Aorta (tissue), 5 donors: Measurements from ENCODE around the gene ENTR1. TPM values are rescaled to one million over a fixed set of nuclear protein-coding genes. Genes with fewer than 3 reads are reported as not detected.

ENCODE experiments used
- ATAC-seq: fragments of 200-7000 bp; cut with Tn5 transposase; one replicate; pipeline ENCODE4 v1.9.1; 2022; ENCODE audit warnings: moderate library complexity; ENCODE audit not compliant: low FRiP score
- DNase-seq, 2 donors: peaks; one replicate each; pipeline ENCODE4 v3.0.0-alpha.2; 2020
- H3K27ac ChIP-seq, 2 donors: one replicate each; pipeline ENCODE4 v1.5.1; 2013; ENCODE audit warnings: low read length in 2 of 2, mild to moderate bottlenecking in 2 of 2, moderate library complexity in 2 of 2, control low read depth in 1 of 2, inconsistent platforms in 1 of 2, low read depth in 1 of 2
- H3K27me3 ChIP-seq, 2 donors: one replicate each; pipeline ENCODE4 v1.6.1; 2013; ENCODE audit warnings: control low read depth in 1 of 2, low read length in 1 of 2, mild to moderate bottlenecking in 1 of 2, moderate library complexity in 1 of 2; ENCODE audit not compliant: insufficient read depth in 2 of 2, control insufficient read depth in 1 of 2
- H3K36me3 ChIP-seq, 2 donors: one replicate each; pipeline ENCODE4 v1.6.1; 2013; ENCODE audit warnings: control low read depth in 1 of 2, low read length in 1 of 2, mild to moderate bottlenecking in 1 of 2; ENCODE audit not compliant: insufficient read depth in 2 of 2, control insufficient read depth in 1 of 2
- H3K4me1 ChIP-seq, 2 donors: one replicate each; pipeline ENCODE4 v1.6.1; 2013; ENCODE audit warnings: low read length in 2 of 2, control low read depth in 1 of 2, mild to moderate bottlenecking in 1 of 2, moderate library complexity in 1 of 2; ENCODE audit not compliant: insufficient read depth in 2 of 2, control insufficient read depth in 1 of 2
- H3K4me3 ChIP-seq, 2 donors: one replicate each; pipeline ENCODE4 v1.5.1; 2013; ENCODE audit warnings: low read length in 2 of 2, control low read depth in 1 of 2, mild to moderate bottlenecking in 1 of 2
- H3K9me3 ChIP-seq: one replicate; pipeline ENCODE4 v1.6.1; 2013; ENCODE audit warnings: mild to moderate bottlenecking, low read length; ENCODE audit not compliant: control insufficient read depth
- WGBS, 2 donors: extraction: QIAGEN DNeasy Blood & Tissue Kit; methylation state at CpG; one replicate each; pipeline ENCODE4 v1.1.7; 2013; 5-methylcytosine and 5-hydroxymethylcytosine counted together
- intact Hi-C, 2 donors: fragments of 100-400 bp; cut with DNase I; formaldehyde crosslinking; loops; one replicate each; pipeline versions ENCODE4 v1.14.2 to v1.15.0; 2022
- polyA plus RNA-seq, 2 donors: library from polyadenylated mRNA; stranded (reverse); fragments of 200-250 nt; gene quantifications; one replicate each; pipeline ENCODE4 v1.2.3, GENCODE V29; 2013
- total RNA-seq, 2 donors: library from RNA; stranded (reverse); fragmentation: NEBNext Ultra II Directional; extraction: Animal tissue kit (Norgen Biotek cat#: 25700); gene quantifications; one replicate each; pipeline ENCODE4 v1.2.1, GENCODE V29; 2021
- donor health status: healthy with polysubstance abuse.
- donor health status: Bipolar disorder and iron deficiency.
- donor health status: DM: no; HTN: no; CAD: no.
- donor health status: DM: no; HTN: no; CAD: no.
- donor health status: DM: yes; HTN: yes; CAD: no.

Gene ENTR1
- total and polyA plus RNA-seq, 4 donors = 15.0 to 47.2 (median 33.0) TPM

GRCh38 chr9:136358888-136359287 is 51.5 kb downstream of the ENTR1 start:
- Histone ChIP-seq H3K4me1 (no peaks in the 10 kb centered on the region), H3K27ac (no peak overlapping the region), H3K27me3 (no peaks in the 10 kb centered on the region), H3K4me3 (no peak overlapping the region), H3K36me3 (no peaks in the 10 kb centered on the region), H3K9me3 (no peaks in the 10 kb centered on the region)
- intact Hi-C loops = no loop called here
- 32 to 54% methylated on average over 2 of the region's 2 CpGs for WGBS, 2 donors
- DNase-seq (no peak), ATAC-seq (no peak)

- no peaks in the 10 kb centered on the region for H3K4me1 ChIP-seq
These were observed 52.4 kb downstream of the ENTR1 start for GRCh38 chr9:136358016-136358415.

GRCh38 chr9:136357202-136357725 is 53.1 kb downstream of the ENTR1 start:
- DNase-seq = no peak
- no peak for ATAC-seq
- Histone ChIP-seq H3K4me3 (no peak overlapping the region), H3K27ac (no peak overlapping the region), H3K27me3 (no peaks in the 10 kb centered on the region), H3K9me3 (no peaks in the 10 kb centered on the region), H3K36me3 (no peaks in the 10 kb centered on the region), H3K4me1 (no peaks in the 10 kb centered on the region)
- WGBS, 2 donors = 78 to 83% methylated on average over 20 to 22 of the region's 22 CpGs
- intact Hi-C loops = no loop called here

More at GRCh38 chr9:136358016-136358415, 52.4 kb downstream of the ENTR1 start:
- intact Hi-C loops = no loop called here
- H3K9me3 ChIP-seq = no peaks in the 10 kb centered on the region
- WGBS, 2 donors = 84 to 87% methylated on average over 23 to 29 of the region's 29 CpGs
- ATAC-seq (no peak), DNase-seq (no peak)
- no peak overlapping the region for H3K4me3 ChIP-seq
- H3K27ac ChIP-seq = no peak overlapping the region
- H3K27me3 ChIP-seq = no peaks in the 10 kb centered on the region
- H3K36me3 ChIP-seq = no peaks in the 10 kb centered on the region

GRCh38 chr9:136355616-136356557 is 54.5 kb downstream of the ENTR1 start:
- intact Hi-C loops = no loop called here
- no peak for DNase-seq
- no peaks in the 10 kb centered on the region for H3K36me3 ChIP-seq
- no peak overlapping the region for H3K27ac ChIP-seq
- H3K27me3 ChIP-seq = no peaks in the 10 kb centered on the region
- 85 to 86% methylated on average over 49 to 54 of the region's 54 CpGs for WGBS, 2 donors
- no peak overlapping the region for H3K4me3 ChIP-seq
- H3K4me1 ChIP-seq = no peaks in the 10 kb centered on the region
- H3K9me3 ChIP-seq = no peaks in the 10 kb centered on the region
- ATAC-seq = no peak

- DNase-seq = no peak
- no peak for ATAC-seq
- Histone ChIP-seq H3K9me3 (no peaks in the 10 kb centered on the region), H3K27ac (no peak overlapping the region), H3K4me3 (no peak overlapping the region), H3K27me3 (no peaks in the 10 kb centered on the region), H3K4me1 (no peaks in the 10 kb centered on the region), H3K36me3 (no peaks in the 10 kb centered on the region)
- intact Hi-C loops = no loop called here
- WGBS, 2 donors = 43 to 45% methylated on average over 17 of the region's 17 CpGs
These were observed 55.8 kb downstream of the ENTR1 start for GRCh38 chr9:136354592-136355085.

GRCh38 chr9:136353757-136354488 is 56.5 kb downstream of the ENTR1 start:
- Histone ChIP-seq H3K36me3 (no peaks in the 10 kb centered on the region), H3K4me1 (no peaks in the 10 kb centered on the region), H3K9me3 (no peaks in the 10 kb centered on the region), H3K27me3 (no peaks in the 10 kb centered on the region), H3K4me3 (no peak overlapping the region), H3K27ac (no peak overlapping the region)
- ATAC-seq (no peak), DNase-seq (no peak)
- intact Hi-C loops = no loop called here
- WGBS, 2 donors = 72 to 78% methylated on average over 12 to 13 of the region's 13 CpGs

- H3K9me3 ChIP-seq = no peaks in the 10 kb centered on the region
- no peak for ATAC-seq
- DNase-seq = no peak
- no peaks in the 10 kb centered on the region for H3K27me3 ChIP-seq
- 86 to 88% methylated on average over 11 of the region's 11 CpGs for WGBS, 2 donors
- H3K36me3 ChIP-seq = no peaks in the 10 kb centered on the region
- H3K4me3 ChIP-seq = no peak overlapping the region
- H3K27ac ChIP-seq = no peak overlapping the region
- intact Hi-C loops = no loop called here
- no peaks in the 10 kb centered on the region for H3K4me1 ChIP-seq
These were observed 57.3 kb downstream of the ENTR1 start for GRCh38 chr9:136353088-136353487.

- intact Hi-C loops = no loop called here
- Histone ChIP-seq H3K4me1 (no peaks in the 10 kb centered on the region), H3K27ac (no peak overlapping the region), H3K9me3 (no peaks in the 10 kb centered on the region), H3K36me3 (no peaks in the 10 kb centered on the region), H3K27me3 (no peaks in the 10 kb centered on the region), H3K4me3 (no peak overlapping the region)
- WGBS, 2 donors = 81 to 83% methylated on average over 16 of the region's 16 CpGs
- DNase-seq (no peak), ATAC-seq (no peak)
These were observed 57.7 kb downstream of the ENTR1 start for GRCh38 chr9:136352682-136353081.
